ENCODE data around the gene PTGER1. TPM values are rescaled to one million over a fixed set of nuclear protein-coding genes. Genes with fewer than 3 reads are reported as not detected.

PTGER1 gene
- total and polyA plus RNA-seq, 10 of the 15 experiments (the other 5 are each of a cell fraction or from before 2014, with no cell fraction given) = not detected

GRCh38 chr19:14472202-14472938 is 2.8 kb downstream of the PTGER1 start:
- DNase-seq (ENCODE audit: low read depth, low spot score) (no peak), FAIRE-seq (no peak), ATAC-seq (peak; percentile 86)
- no peaks in the 10 kb centered on the region for H3K79me2 ChIP-seq (ENCODE audit: control insufficient read depth, insufficient read depth, low read length)
- peaks cover 5 to 6% of the 10 kb centered on the region in 2 experiments; a peak in 3 of 4 replicates for H3K27me3 ChIP-seq (replicated peaks in 1 of 2; ENCODE audit: control insufficient read depth in 2 of 2, insufficient read depth in 2 of 2, low read length in 1 of 2)
- RAD21 ChIA-PET (ENCODE audit: unreplicated experiment) = interaction anchor here (0.7 to 1.4 kb wide), 3 partner anchors 40 to 111 kb away, joined by 3 to 4 read pairs (median 3); no protein-coding TSS in a partner anchor
- H2AFZ ChIP-seq (ENCODE audit: control insufficient read depth, low read depth, low read length) = no peak overlapping the region
- no peak overlapping the region for H3K4me2 ChIP-seq (ENCODE audit: control insufficient read depth, insufficient read depth)
- SMC1A ChIA-PET (ENCODE audit: uncharacterized antibody, unreplicated experiment) = interaction anchor here (0.7 to 0.8 kb wide), 2 partner anchors 40 to 111 kb away, joined by 3 read pairs; no protein-coding TSS in a partner anchor
- no peaks in the 10 kb centered on the region for H3K4me1 ChIP-seq (ENCODE audit: control insufficient read depth, insufficient read depth, low read length)
- H3K36me3 ChIP-seq (ENCODE audit: control insufficient read depth in 2 of 2, insufficient read depth in 2 of 2, low read length in 1 of 2) = peaks cover 2 to 7% of the 10 kb centered on the region in 2 experiments; a peak in 3 of 4 replicates
- POLR2A ChIA-PET = no interaction called here
- no peaks in the 10 kb centered on the region for H3K9me3 ChIP-seq (replicated peaks; ENCODE audit: control insufficient read depth, insufficient read depth, low read length)
- whole genome bisulfite sequencing (ENCODE audit: insufficient coverage, insufficient replicate concordance, low lambda C conversion rate, missing lambda C conversion rate) = 2% methylated on average over 54 of the region's 66 CpGs
- in situ Hi-C loops (cut with MboI) (no loop called here), intact Hi-C loops (cut with micrococcal nuclease; ENCODE audit: unreplicated experiment) (loop anchor here (5.0 to 10.0 kb wide), 3 partner anchors 40 to 118 kb away; partner anchors contain the start of genes DDX39A and PKN1)
- CTCF ChIA-PET = interaction anchor here (0.6 to 2.0 kb wide), 16 partner anchors 8 to 1366 kb away, joined by 3 to 15 read pairs (median 3); partner anchors contain the start of gene PKN1
- BruUV-seq (replicated peaks) = no TSS peak
- no peak overlapping the region for H3K4me3 ChIP-seq
- H3K27ac ChIP-seq (ENCODE audit: control insufficient read depth, insufficient read depth) = no peak overlapping the region
- H3K9ac ChIP-seq (ENCODE audit: control insufficient read depth, insufficient read depth, low read length) = no peak overlapping the region
- no peaks in the 10 kb centered on the region; the same call in 1 of the 2 replicates for H4K20me1 ChIP-seq (ENCODE audit: control insufficient read depth, insufficient read depth)
- TF ChIP-seq YY1 (IDR thresholded peaks at IDR 0.05; ENCODE audit: low read depth, low read length) = 0 out of 2 replicates have a peak, but pooled peaks have one; percentile 60
- TF ChIP-seq POLR2AphosphoS5 (IDR thresholded peaks at IDR 0.05; ENCODE audit: low read length) = no peak; the same call in 1 of the 2 replicates
- TF ChIP-seq HDAC6 (IDR thresholded peaks at IDR 0.05; ENCODE audit: unreplicated experiment) = peak; percentile 33
- 0 out of 2 replicates have a peak, but pooled peaks have one; percentile 62 for TF ChIP-seq LARP7 (IDR thresholded peaks at IDR 0.05)
- peak; percentile 64 for TF ChIP-seq POLR2A (IDR thresholded peaks at IDR 0.05; ENCODE audit: low read depth, low read length)
- no peak for TF ChIP-seq WRNIP1 (IDR thresholded peaks at IDR 0.05; ENCODE audit: borderline replicate concordance, low read depth, low read length)
- peak; percentile 22 to 72; a peak in 3 of 4 replicates for TF ChIP-seq BHLHE40 (IDR thresholded peaks at IDR 0.05; ENCODE audit: borderline replicate concordance in 1 of 2, low read depth in 2 of 2, low read length in 1 of 2)
- no peak for TF ChIP-seq RELA (IDR thresholded peaks at IDR 0.05; ENCODE audit: borderline replicate concordance, partially characterized antibody)
- peak; percentile 58; the same call in 1 of the 2 replicates for TF ChIP-seq MTA3 (IDR thresholded peaks at IDR 0.05; ENCODE audit: borderline replicate concordance, low read length)
- 0 out of 2 replicates have a peak, but pooled peaks have one; percentile 17 for TF ChIP-seq FOXM1 (IDR thresholded peaks at IDR 0.05; ENCODE audit: low read depth, low read length)
- peak; percentile 36 for TF ChIP-seq RAD21 (IDR thresholded peaks at IDR 0.05; ENCODE audit: insufficient read depth, low read depth, low read length)
- TF ChIP-seq ZNF24 (IDR thresholded peaks at IDR 0.05) = no peak
- TF ChIP-seq SP1 (IDR thresholded peaks at IDR 0.05; ENCODE audit: low read depth, low read length) = no peak
- TF ChIP-seq POLR2AphosphoS2 (IDR thresholded peaks at IDR 0.05; ENCODE audit: low read depth, low read length) = peak; percentile 68
- TF ChIP-seq SMC3 (IDR thresholded peaks at IDR 0.05; ENCODE audit: borderline replicate concordance, low read length) = peak; percentile 51; the same call in 1 of the 2 replicates
- peak; percentile 95; the same call in 1 of the 2 replicates for TF ChIP-seq ZBTB33 (IDR thresholded peaks at IDR 0.05)
- TF ChIP-seq PAX8 (IDR thresholded peaks at IDR 0.05) = no peak
- TF ChIP-seq RB1 (IDR thresholded peaks at IDR 0.05; ENCODE audit: borderline replicate concordance) = 0 out of 2 replicates have a peak, but pooled peaks have one; percentile 47
- 0 out of 2 replicates have a peak, but pooled peaks have one; percentile 28 for TF ChIP-seq DPF2 (IDR thresholded peaks at IDR 0.05)
- peak; percentile 41; the same call in 1 of the 2 replicates for TF ChIP-seq SMARCA5 (IDR thresholded peaks at IDR 0.05)
- TF ChIP-seq BCL3 (IDR thresholded peaks at IDR 0.05; ENCODE audit: borderline replicate concordance, insufficient read depth, low read depth, low read length, poor library complexity, severe bottlenecking) = peak; percentile 70
- peak; percentile 64; the same call in 1 of the 2 replicates for TF ChIP-seq IKZF1 (conservative IDR thresholded peaks at IDR 0.05)

All from GM12878 (cell line).